ENCODE data around the gene SHB.

SHB gene

DNA sequence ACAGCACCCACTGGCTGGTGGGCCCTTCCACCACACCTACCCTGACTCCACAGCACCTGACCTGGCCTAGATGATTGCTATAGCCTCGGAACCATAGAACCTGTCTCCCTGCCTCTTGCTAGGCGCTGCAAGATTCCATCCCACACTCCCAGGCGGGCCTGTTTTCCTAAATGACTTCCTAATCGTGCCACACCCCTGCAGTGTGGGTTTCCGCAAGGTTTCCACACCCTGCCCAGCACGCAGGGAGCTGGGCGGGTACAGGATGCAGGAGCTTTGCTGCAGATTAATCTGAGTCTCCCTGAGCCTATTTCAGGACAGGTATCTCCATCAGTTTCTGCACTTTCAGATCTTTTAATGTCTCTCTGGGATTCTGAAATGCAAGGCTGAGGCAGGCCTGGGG, 62.9 kb downstream of the SHB start:
- TF ChIP-seq, protein P1, sequence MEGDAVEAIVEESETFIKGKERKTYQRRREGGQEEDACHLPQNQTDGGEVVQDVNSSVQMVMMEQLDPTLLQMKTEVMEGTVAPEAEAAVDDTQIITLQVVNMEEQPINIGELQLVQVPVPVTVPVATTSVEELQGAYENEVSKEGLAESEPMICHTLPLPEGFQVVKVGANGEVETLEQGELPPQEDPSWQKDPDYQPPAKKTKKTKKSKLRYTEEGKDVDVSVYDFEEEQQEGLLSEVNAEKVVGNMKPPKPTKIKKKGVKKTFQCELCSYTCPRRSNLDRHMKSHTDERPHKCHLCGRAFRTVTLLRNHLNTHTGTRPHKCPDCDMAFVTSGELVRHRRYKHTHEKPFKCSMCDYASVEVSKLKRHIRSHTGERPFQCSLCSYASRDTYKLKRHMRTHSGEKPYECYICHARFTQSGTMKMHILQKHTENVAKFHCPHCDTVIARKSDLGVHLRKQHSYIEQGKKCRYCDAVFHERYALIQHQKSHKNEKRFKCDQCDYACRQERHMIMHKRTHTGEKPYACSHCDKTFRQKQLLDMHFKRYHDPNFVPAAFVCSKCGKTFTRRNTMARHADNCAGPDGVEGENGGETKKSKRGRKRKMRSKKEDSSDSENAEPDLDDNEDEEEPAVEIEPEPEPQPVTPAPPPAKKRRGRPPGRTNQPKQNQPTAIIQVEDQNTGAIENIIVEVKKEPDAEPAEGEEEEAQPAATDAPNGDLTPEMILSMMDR (IDR thresholded peaks at IDR 0.05; ENCODE audit: insufficient read depth, low read length, poor library complexity, severe bottlenecking) = no peak
- DNase-seq (ENCODE audit: extremely low read depth, insufficient read length) = no peak
- H3K4me3 ChIP-seq (replicated peaks; ENCODE audit: low read depth, low read length) = no peak overlapping the region
- H3K36me3 ChIP-seq (ENCODE audit: control insufficient read depth, insufficient read depth, low read length) = no peaks in the 10 kb centered on the region
- H3K27me3 ChIP-seq (replicated peaks; ENCODE audit: control insufficient read depth, insufficient read depth, low read length) = no peaks in the 10 kb centered on the region

DNA sequence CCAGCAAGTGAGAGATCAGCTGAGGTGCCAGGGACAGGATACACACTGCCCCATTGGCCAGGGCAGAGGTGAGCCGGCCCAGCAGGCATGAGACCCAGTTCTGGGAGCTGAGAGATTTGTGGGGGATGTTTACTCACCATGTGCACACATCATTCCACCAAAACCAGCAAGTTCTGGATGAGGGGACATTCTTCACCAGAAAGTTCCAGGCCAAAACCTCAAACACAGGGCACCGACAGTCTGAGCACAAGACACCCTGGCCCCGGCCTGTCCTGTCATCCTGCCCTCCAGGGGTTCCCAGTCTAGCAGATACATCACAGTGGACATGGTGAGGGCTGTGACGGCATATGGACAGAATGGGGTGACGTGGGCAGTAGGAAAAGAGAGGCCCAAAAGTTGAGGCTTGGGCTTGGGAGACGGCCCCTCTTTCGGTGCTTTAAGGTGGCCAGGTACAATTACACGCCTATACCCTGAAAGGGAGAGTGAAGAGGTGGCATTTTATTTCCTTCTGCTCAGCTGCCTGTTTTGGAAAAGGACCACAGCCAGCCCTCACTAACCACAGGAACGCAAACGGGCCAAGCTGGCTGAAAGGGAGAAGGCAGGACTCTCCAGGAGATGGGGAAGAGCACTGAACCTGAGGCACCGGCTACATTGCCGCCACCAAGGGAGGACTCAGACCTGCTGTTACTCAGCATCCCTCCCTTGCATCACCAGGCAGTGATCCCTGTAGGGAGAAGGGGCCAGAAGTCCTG, 64.0 kb downstream of the SHB start:
- no peaks in the 10 kb centered on the region for H3K27me3 ChIP-seq (replicated peaks; ENCODE audit: control insufficient read depth, insufficient read depth, low read length)
- DNase-seq (ENCODE audit: extremely low read depth, insufficient read length) = no peak
- TF ChIP-seq, protein P1 (IDR thresholded peaks at IDR 0.05; ENCODE audit: insufficient read depth, low read length, poor library complexity, severe bottlenecking) = no peak
- no peak overlapping the region for H3K4me3 ChIP-seq (replicated peaks; ENCODE audit: low read depth, low read length)
- no peaks in the 10 kb centered on the region for H3K36me3 ChIP-seq (ENCODE audit: control insufficient read depth, insufficient read depth, low read length)

DNA sequence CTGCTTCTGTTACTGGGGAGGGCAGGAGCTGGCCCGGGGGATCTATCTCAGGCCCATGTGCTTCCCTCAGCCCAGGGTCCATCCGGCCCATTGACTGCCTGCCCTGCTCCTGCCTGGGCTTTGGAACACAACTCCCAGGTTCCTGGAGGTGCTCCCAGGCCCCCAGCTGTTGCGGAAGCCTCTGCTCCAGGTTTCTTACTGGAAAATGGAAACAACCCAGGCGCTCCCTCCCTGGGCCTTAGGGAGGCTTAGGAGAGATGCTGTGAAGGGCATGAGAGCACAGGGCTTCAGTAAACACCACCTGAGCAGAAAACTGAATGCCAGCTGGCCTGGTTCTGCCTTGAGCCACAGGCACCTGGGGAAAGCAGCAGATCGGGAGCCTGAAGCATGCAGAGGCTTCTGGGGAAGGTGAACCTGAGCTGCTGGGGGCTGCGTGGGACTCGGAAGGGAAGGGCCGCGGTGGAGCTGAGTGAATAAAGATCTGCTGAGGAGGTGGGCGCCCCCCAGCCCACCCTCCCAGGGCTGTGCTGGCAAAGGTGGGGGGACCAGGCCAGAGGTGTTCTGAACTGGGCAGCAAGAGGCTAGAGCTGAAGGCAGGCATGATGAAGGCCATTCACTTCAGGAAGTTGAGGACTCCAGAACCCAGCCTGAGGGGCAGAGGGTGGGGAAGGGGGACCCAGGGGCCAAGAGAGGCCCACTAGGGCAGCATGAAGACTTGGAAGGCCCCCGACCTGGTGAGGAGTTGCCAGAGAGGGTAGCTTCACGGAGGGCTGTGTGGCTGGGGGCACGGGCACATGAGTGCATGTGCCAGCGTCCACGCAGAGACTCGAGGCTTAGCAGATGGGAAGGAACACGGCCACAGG, 64.8 kb downstream of the SHB start:
- no peak for DNase-seq (ENCODE audit: extremely low read depth, insufficient read length)
- Histone ChIP-seq H3K27me3 (replicated peaks; ENCODE audit: control insufficient read depth, insufficient read depth, low read length) (no peaks in the 10 kb centered on the region), H3K4me3 (replicated peaks; ENCODE audit: low read depth, low read length) (no peak overlapping the region), H3K36me3 (ENCODE audit: control insufficient read depth, insufficient read depth, low read length) (no peaks in the 10 kb centered on the region)
- TF ChIP-seq, protein P1 (IDR thresholded peaks at IDR 0.05; ENCODE audit: insufficient read depth, low read length, poor library complexity, severe bottlenecking) = no peak

DNA sequence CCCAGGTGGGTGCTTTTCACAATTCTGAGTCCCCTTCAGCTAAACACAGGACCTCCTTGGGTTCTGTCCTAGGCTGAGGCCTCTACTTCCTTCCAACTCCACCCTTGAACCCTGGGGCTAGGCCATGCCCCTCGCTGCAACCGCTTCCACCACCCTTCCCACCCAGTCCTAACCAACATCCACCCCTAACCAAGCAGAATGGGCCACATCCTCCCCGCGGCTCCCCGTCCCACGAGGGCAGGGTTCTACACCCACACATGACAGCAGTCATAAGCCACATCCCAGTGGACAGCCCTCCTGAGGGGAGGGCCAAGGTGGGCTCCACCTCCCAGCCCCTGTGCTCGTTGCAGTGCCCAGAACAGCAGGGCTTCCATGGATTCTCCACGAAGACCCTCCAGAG, 65.8 kb downstream of the SHB start:
- no peak for DNase-seq (ENCODE audit: extremely low read depth, insufficient read length)
- TF ChIP-seq, protein P1 (IDR thresholded peaks at IDR 0.05; ENCODE audit: insufficient read depth, low read length, poor library complexity, severe bottlenecking) = no peak

DNA sequence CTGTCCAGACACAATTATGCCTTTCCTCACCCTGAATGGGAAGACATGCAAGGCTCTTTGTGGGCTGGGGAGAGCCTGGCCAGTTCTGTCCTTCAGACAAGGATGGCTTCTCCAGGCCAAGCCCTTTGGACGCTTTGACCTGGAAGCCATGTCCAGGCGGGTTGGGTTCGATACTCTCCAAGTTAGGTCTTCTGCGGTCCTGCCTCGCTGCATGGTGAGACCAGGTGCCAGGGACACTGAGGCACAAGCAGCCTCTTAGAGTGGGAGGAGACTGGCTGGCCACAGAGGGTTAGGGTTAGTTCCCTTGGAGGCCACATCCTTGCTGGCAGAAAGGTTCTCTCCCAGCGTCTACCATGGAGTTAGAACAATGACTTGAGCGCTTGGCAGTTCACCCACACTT, 67.6 kb downstream of the SHB start:
- no peaks in the 10 kb centered on the region for H3K36me3 ChIP-seq (ENCODE audit: control insufficient read depth, insufficient read depth, low read length)
- TF ChIP-seq, protein P1 (IDR thresholded peaks at IDR 0.05; ENCODE audit: insufficient read depth, low read length, poor library complexity, severe bottlenecking) = no peak
- no peak for DNase-seq (ENCODE audit: extremely low read depth, insufficient read length)
- H3K27me3 ChIP-seq (replicated peaks; ENCODE audit: control insufficient read depth, insufficient read depth, low read length) = no peaks in the 10 kb centered on the region
- no peak overlapping the region for H3K4me3 ChIP-seq (replicated peaks; ENCODE audit: low read depth, low read length)

More for the DNA sequence above, 65.8 kb downstream of the SHB start:
- Histone ChIP-seq H3K27me3 (replicated peaks; ENCODE audit: control insufficient read depth, insufficient read depth, low read length) (no peaks in the 10 kb centered on the region), H3K36me3 (ENCODE audit: control insufficient read depth, insufficient read depth, low read length) (no peaks in the 10 kb centered on the region), H3K4me3 (replicated peaks; ENCODE audit: low read depth, low read length) (no peak overlapping the region)

All from GM06990 (cell line).